ENCODE measurements around the gene AVL9. TPM values are rescaled to one million over a fixed set of nuclear protein-coding genes. Genes with fewer than 3 reads are reported as not detected.
"Not testable (repeated sequence)": the region's sequence is repeated elsewhere in the genome, so short reads cannot be mapped to it uniquely, and the experiment has no call there.

Gene AVL9
- total and polyA plus RNA-seq, 4 donors = 9.7 to 52.5 (median 35.3) TPM

GRCh38 chr7:32462977-32463376 is 32.3 kb upstream of the AVL9 start:
- TF ChIP-seq CTCF (IDR thresholded peaks at IDR 0.05; ENCODE audit: control extremely low read depth, extremely low read depth) = no peak
- ATAC-seq (ENCODE audit: insufficient read depth, low FRiP score) (no peak), DNase-seq (no peak)
- no peaks in the 10 kb centered on the region for H3K36me3 ChIP-seq (ENCODE audit: control insufficient read depth in 4 of 4, insufficient read depth in 4 of 4, low read length in 4 of 4)
- no peak overlapping the region for H3K9ac ChIP-seq (ENCODE audit: insufficient read depth in 1 of 2, low read length in 2 of 2)
- peaks cover 0 to 2% (median 0%) of the 10 kb centered on the region in 5 donors for H3K4me1 ChIP-seq (ENCODE audit: control insufficient read depth in 5 of 5, insufficient read depth in 5 of 5, low read length in 5 of 5)
- H3K4me3 ChIP-seq = no peak overlapping the region
- peaks cover 0 to 1% (median 0%) of the 10 kb centered on the region in 4 donors for H3K9me3 ChIP-seq (ENCODE audit: control insufficient read depth in 4 of 4, insufficient read depth in 3 of 4, low read length in 3 of 4)
- no peak overlapping the region for H3K27ac ChIP-seq (ENCODE audit: low read depth in 1 of 2, low read length in 1 of 2)
- H3K27me3 ChIP-seq (ENCODE audit: control insufficient read depth in 3 of 3, insufficient read depth in 3 of 3, low read length in 2 of 3) = no peaks in the 10 kb centered on the region
- WGBS, 2 donors = 89 to 100% methylated on average over 1 of the region's 1 CpG

GRCh38 chr7:32464641-32465416 is 30.5 kb upstream of the AVL9 start:
- not testable (repeated sequence) for ATAC-seq (ENCODE audit: insufficient read depth, low FRiP score); H3K36me3 ChIP-seq (ENCODE audit: control insufficient read depth in 4 of 4, insufficient read depth in 4 of 4, low read length in 4 of 4); H3K9ac ChIP-seq (ENCODE audit: insufficient read depth in 1 of 2, low read length in 2 of 2); H3K9me3 ChIP-seq (ENCODE audit: control insufficient read depth in 4 of 4, insufficient read depth in 3 of 4, low read length in 3 of 4); DNase-seq; H3K4me3 ChIP-seq; H3K27me3 ChIP-seq (ENCODE audit: control insufficient read depth in 3 of 3, insufficient read depth in 3 of 3, low read length in 2 of 3); H3K27ac ChIP-seq (ENCODE audit: low read depth in 1 of 2, low read length in 1 of 2); H3K4me1 ChIP-seq (ENCODE audit: control insufficient read depth in 5 of 5, insufficient read depth in 5 of 5, low read length in 5 of 5)
- WGBS, 2 donors = 77 to 92% methylated on average over 12 to 24 of the region's 30 CpGs

GRCh38 chr7:32470004-32470403 is 25.3 kb upstream of the AVL9 start:
- not testable (repeated sequence) for H3K27me3 ChIP-seq (ENCODE audit: control insufficient read depth in 3 of 3, insufficient read depth in 3 of 3, low read length in 2 of 3); H3K9me3 ChIP-seq (ENCODE audit: control insufficient read depth in 4 of 4, insufficient read depth in 3 of 4, low read length in 3 of 4); H3K9ac ChIP-seq (ENCODE audit: insufficient read depth in 1 of 2, low read length in 2 of 2); H3K27ac ChIP-seq (ENCODE audit: low read depth in 1 of 2, low read length in 1 of 2); ATAC-seq (ENCODE audit: insufficient read depth, low FRiP score); H3K36me3 ChIP-seq (ENCODE audit: control insufficient read depth in 4 of 4, insufficient read depth in 4 of 4, low read length in 4 of 4); DNase-seq; H3K4me1 ChIP-seq (ENCODE audit: control insufficient read depth in 5 of 5, insufficient read depth in 5 of 5, low read length in 5 of 5); H3K4me3 ChIP-seq
- WGBS, 2 donors = no CpG with 5 or more reads among the region's 2 CpGs

GRCh38 chr7:32470871-32471270 is 24.4 kb upstream of the AVL9 start:
- Histone ChIP-seq H3K9ac (ENCODE audit: insufficient read depth in 1 of 2, low read length in 2 of 2) (no peak overlapping the region), H3K27ac (ENCODE audit: low read depth in 1 of 2, low read length in 1 of 2) (no peak overlapping the region), H3K27me3 (ENCODE audit: control insufficient read depth in 3 of 3, insufficient read depth in 3 of 3, low read length in 2 of 3) (no peaks in the 10 kb centered on the region), H3K4me3 (no peak overlapping the region), H3K4me1 (ENCODE audit: control insufficient read depth in 5 of 5, insufficient read depth in 5 of 5, low read length in 5 of 5) (peaks cover 0 to 1% (median 0%) of the 10 kb centered on the region in 5 donors), H3K9me3 (ENCODE audit: control insufficient read depth in 4 of 4, insufficient read depth in 3 of 4, low read length in 3 of 4) (peaks cover 0 to 7% (median 0%) of the 10 kb centered on the region in 4 donors), H3K36me3 (ENCODE audit: control insufficient read depth in 4 of 4, insufficient read depth in 4 of 4, low read length in 4 of 4) (no peaks in the 10 kb centered on the region)
- TF ChIP-seq CTCF (IDR thresholded peaks at IDR 0.05; ENCODE audit: control extremely low read depth, extremely low read depth) = no peak
- ATAC-seq (ENCODE audit: insufficient read depth, low FRiP score) = no peak
- DNase-seq = no peak
- 62 to 64% methylated on average over 5 of the region's 5 CpGs for WGBS, 2 donors

All from lung (tissue), 12 donors.